Natural killer cell (primary cell): ENCODE results near the gene SERPINI1. TPM values are rescaled to one million over a fixed set of nuclear protein-coding genes. Genes with fewer than 3 reads are reported as not detected.

ENCODE experiments used
- ATAC-seq, 3 donors: fragments of 150-1000 bp in 2 of 3; fragments of 200-7000 bp in 1 of 3; cut with Tn5 transposase; 1 replicate in 1 of 3; 2 replicates in 2 of 3; pipeline ENCODE4 v1.10.0; 2021; ENCODE audit warnings: mild to moderate bottlenecking in 2 of 3, moderate library complexity in 2 of 3
- DNase-seq, 2 donors: peaks; one replicate each; pipeline versions ENCODE4 v3.0.0 to v3.0.0-alpha.2; 2013 to 2021; ENCODE audit warnings: mixed read lengths in 1 of 2
- H3K27ac ChIP-seq: one replicate; pipeline ENCODE4 v1.5.1; 2013; ENCODE audit warnings: mild to moderate bottlenecking, low read length
- H3K27me3 ChIP-seq: one replicate; pipeline ENCODE4 v1.6.1; 2013; ENCODE audit warnings: low read length; ENCODE audit not compliant: control insufficient read depth, insufficient read depth
- H3K36me3 ChIP-seq: one replicate; pipeline ENCODE4 v1.6.1; 2013; ENCODE audit warnings: low read length; ENCODE audit not compliant: control insufficient read depth, insufficient read depth
- H3K4me1 ChIP-seq: one replicate; pipeline ENCODE4 v1.6.1; 2013; ENCODE audit warnings: low read length; ENCODE audit not compliant: control insufficient read depth, insufficient read depth
- H3K4me3 ChIP-seq: one replicate; pipeline ENCODE4 v1.5.1; 2013; ENCODE audit warnings: low read length
- H3K9me3 ChIP-seq: one replicate; pipeline ENCODE4 v1.6.1; 2013; ENCODE audit warnings: low read length; ENCODE audit not compliant: control insufficient read depth, insufficient read depth
- H3K27ac Mint-ChIP-seq, 2 donors: one replicate each; pipeline ENCODE4 v1.8.0; 2022; ENCODE audit warnings: mild to moderate bottlenecking in 2 of 2, mixed read lengths in 2 of 2, moderate library complexity in 1 of 2
- H3K27me3 Mint-ChIP-seq, 2 donors: one replicate each; pipeline ENCODE4 v1.8.0; 2022; ENCODE audit warnings: low read depth in 2 of 2, mixed read lengths in 2 of 2
- H3K36me3 Mint-ChIP-seq: one replicate; pipeline ENCODE4 v1.8.0; 2022; ENCODE audit warnings: mixed read lengths
- H3K4me1 Mint-ChIP-seq, 2 donors: one replicate each; pipeline ENCODE4 v1.8.0; 2022; ENCODE audit warnings: mixed read lengths in 2 of 2
- H3K4me3 Mint-ChIP-seq: one replicate; pipeline ENCODE4 v1.8.0; 2022; ENCODE audit warnings: mild to moderate bottlenecking, moderate library complexity, mixed read lengths
- H3K9me3 Mint-ChIP-seq, 2 donors: one replicate each; pipeline ENCODE4 v1.8.0; 2022; ENCODE audit warnings: mixed read lengths in 2 of 2
- WGBS: methylation state at CpG from one replicate; pipeline ENCODE4 v1.1.7; 2013; ENCODE audit warnings: missing lambda C conversion rate; ENCODE audit not compliant: insufficient coverage; 5-methylcytosine and 5-hydroxymethylcytosine counted together
- intact Hi-C: fragments of 100-400 bp; cut with micrococcal nuclease; formaldehyde crosslinking; loops from one replicate; pipeline ENCODE4 v1.14.2; 2022
- total RNA-seq, 4 donors: library from RNA; stranded (reverse); fragments of 120-200 nt in 1 of 4; gene quantifications; one replicate each; pipeline versions ENCODE4 v1.2.3 to v1.2.4, GENCODE V29; 2013 to 2022
- TF ChIP-seq, protein P1 (sequence below): fragments of 200-600 bp; IDR thresholded peaks from one replicate; pipeline ENCODE4 v1.8.0; 2022; ENCODE audit warnings: antibody characterized with exemption

The SERPINI1 gene
- total RNA-seq, 3 donors from 2014 or later (not counting 1 experiment from before 2014, with no cell fraction given): 5.6 to 9.3 (median 8.5) TPM

- Mint-ChIP-seq H3K4me3 (no peak overlapping the region), H3K27ac (no peak overlapping the region), H3K4me1 (no peaks in the 10 kb centered on the region), H3K27me3 (peaks cover 0 to 2% of the 10 kb centered on the region in 2 donors), H3K36me3 (no peaks in the 10 kb centered on the region), H3K9me3 (no peaks in the 10 kb centered on the region)
- no peaks in the 10 kb centered on the region for H3K36me3 ChIP-seq
- DNase-seq (no peak), ATAC-seq (no peak)
- TF ChIP-seq, protein P1, sequence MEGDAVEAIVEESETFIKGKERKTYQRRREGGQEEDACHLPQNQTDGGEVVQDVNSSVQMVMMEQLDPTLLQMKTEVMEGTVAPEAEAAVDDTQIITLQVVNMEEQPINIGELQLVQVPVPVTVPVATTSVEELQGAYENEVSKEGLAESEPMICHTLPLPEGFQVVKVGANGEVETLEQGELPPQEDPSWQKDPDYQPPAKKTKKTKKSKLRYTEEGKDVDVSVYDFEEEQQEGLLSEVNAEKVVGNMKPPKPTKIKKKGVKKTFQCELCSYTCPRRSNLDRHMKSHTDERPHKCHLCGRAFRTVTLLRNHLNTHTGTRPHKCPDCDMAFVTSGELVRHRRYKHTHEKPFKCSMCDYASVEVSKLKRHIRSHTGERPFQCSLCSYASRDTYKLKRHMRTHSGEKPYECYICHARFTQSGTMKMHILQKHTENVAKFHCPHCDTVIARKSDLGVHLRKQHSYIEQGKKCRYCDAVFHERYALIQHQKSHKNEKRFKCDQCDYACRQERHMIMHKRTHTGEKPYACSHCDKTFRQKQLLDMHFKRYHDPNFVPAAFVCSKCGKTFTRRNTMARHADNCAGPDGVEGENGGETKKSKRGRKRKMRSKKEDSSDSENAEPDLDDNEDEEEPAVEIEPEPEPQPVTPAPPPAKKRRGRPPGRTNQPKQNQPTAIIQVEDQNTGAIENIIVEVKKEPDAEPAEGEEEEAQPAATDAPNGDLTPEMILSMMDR: no peak
- intact Hi-C loops: no loop called here
- no peaks in the 10 kb centered on the region for H3K27me3 ChIP-seq
- 61% methylated on average over 3 of the region's 4 CpGs for WGBS
- H3K4me3 ChIP-seq: no peak overlapping the region
- H3K9me3 ChIP-seq: no peaks in the 10 kb centered on the region
- no peak overlapping the region for H3K27ac ChIP-seq
- no peaks in the 10 kb centered on the region for H3K4me1 ChIP-seq
These were observed 51.9 kb downstream of the SERPINI1 start for GRCh38 chr3:167787440-167787839.

GRCh38 chr3:167798443-167798842 is 62.9 kb downstream of the SERPINI1 start:
- Mint-ChIP-seq H3K27me3 (no peaks in the 10 kb centered on the region), H3K9me3 (no peaks in the 10 kb centered on the region), H3K27ac (no peak overlapping the region), H3K36me3 (no peaks in the 10 kb centered on the region), H3K4me1 (no peaks in the 10 kb centered on the region), H3K4me3 (no peak overlapping the region)
- H3K27me3 ChIP-seq: no peaks in the 10 kb centered on the region
- H3K4me1 ChIP-seq: no peaks in the 10 kb centered on the region
- ATAC-seq (no peak), DNase-seq (no peak)
- TF ChIP-seq, protein P1: no peak
- H3K36me3 ChIP-seq: no peaks in the 10 kb centered on the region
- no peak overlapping the region for H3K4me3 ChIP-seq
- intact Hi-C loops: no loop called here
- no peak overlapping the region for H3K27ac ChIP-seq
- no peaks in the 10 kb centered on the region for H3K9me3 ChIP-seq

DNA sequence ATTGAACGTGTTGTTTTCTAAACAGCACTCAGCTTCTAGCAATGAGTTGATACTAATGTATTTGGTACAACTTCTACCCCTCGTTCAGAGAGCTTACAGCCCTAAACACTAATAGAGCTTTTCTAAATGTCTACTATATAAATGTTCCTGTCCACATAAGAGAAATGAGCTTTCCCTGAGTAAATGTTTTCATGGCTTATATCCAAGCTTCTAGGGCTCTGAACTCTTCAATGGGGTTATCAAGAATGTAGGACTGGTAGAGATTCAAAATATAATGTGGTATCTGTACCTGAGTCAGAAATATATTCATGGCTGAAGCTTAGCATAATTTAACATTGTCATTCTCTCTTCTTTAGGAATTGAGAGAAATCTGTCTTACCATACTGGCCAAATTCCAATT is 73.4 kb downstream of the SERPINI1 start:
- TF ChIP-seq, protein P1: no peak
- H3K36me3 Mint-ChIP-seq: no peaks in the 10 kb centered on the region
- H3K27me3 Mint-ChIP-seq: no peaks in the 10 kb centered on the region
- H3K27me3 ChIP-seq: no peaks in the 10 kb centered on the region
- H3K4me3 ChIP-seq: no peak overlapping the region
- no peaks in the 10 kb centered on the region for H3K4me1 ChIP-seq
- no peak overlapping the region for H3K27ac Mint-ChIP-seq
- ATAC-seq (no peak), DNase-seq (no peak)
- no peak overlapping the region for H3K4me3 Mint-ChIP-seq
- H3K27ac ChIP-seq: no peak overlapping the region
- intact Hi-C loops: no loop called here
- H3K9me3 ChIP-seq: no peaks in the 10 kb centered on the region
- no peaks in the 10 kb centered on the region for H3K36me3 ChIP-seq
- 86% methylated on average over 1 of the region's 2 CpGs for WGBS
- H3K4me1 Mint-ChIP-seq: no peaks in the 10 kb centered on the region
- no peaks in the 10 kb centered on the region for H3K9me3 Mint-ChIP-seq

DNA sequence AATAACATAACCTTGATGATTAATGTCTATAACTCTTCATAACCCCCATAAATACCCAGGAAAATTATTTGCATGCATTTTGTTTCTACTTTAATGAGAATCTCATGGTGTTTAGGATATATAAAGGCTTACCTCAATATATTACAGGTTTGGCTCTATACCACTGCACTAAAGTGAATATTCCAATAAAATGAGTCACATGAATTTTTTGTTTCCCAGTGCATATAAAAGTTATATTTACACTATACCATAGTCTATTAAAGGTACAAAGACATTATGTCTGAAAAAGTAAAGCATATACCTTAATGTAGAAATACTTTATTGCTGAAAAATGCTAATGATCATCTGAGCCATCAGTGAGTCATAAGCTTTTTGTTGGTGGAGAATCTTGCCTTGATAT is 74.7 kb downstream of the SERPINI1 start:
- H3K27me3 Mint-ChIP-seq: no peaks in the 10 kb centered on the region
- H3K27ac ChIP-seq: no peak overlapping the region
- ATAC-seq (no peak), DNase-seq (no peak)
- TF ChIP-seq, protein P1: no peak
- H3K27ac Mint-ChIP-seq: no peak overlapping the region
- H3K27me3 ChIP-seq: no peaks in the 10 kb centered on the region
- intact Hi-C loops: no loop called here
- no peaks in the 10 kb centered on the region for H3K4me1 Mint-ChIP-seq
- H3K9me3 ChIP-seq: no peaks in the 10 kb centered on the region
- H3K4me3 Mint-ChIP-seq: no peak overlapping the region
- no peaks in the 10 kb centered on the region for H3K9me3 Mint-ChIP-seq
- no peaks in the 10 kb centered on the region for H3K36me3 Mint-ChIP-seq
- no peak overlapping the region for H3K4me3 ChIP-seq
- H3K4me1 ChIP-seq: no peaks in the 10 kb centered on the region
- H3K36me3 ChIP-seq: no peaks in the 10 kb centered on the region
